GM20431 (cell line): ENCODE data around the gene RAB4A.

Experiments used
- in situ Hi-C: fragments of 300-500 bp; cut with MseI, MboI; formaldehyde crosslinking; loops from one replicate; pipeline ENCODE4 v1.15.0; 2020; ENCODE audit warnings: low sequenced_read_pairs; ENCODE audit not compliant: unreplicated experiment

Gene RAB4A

DNA sequence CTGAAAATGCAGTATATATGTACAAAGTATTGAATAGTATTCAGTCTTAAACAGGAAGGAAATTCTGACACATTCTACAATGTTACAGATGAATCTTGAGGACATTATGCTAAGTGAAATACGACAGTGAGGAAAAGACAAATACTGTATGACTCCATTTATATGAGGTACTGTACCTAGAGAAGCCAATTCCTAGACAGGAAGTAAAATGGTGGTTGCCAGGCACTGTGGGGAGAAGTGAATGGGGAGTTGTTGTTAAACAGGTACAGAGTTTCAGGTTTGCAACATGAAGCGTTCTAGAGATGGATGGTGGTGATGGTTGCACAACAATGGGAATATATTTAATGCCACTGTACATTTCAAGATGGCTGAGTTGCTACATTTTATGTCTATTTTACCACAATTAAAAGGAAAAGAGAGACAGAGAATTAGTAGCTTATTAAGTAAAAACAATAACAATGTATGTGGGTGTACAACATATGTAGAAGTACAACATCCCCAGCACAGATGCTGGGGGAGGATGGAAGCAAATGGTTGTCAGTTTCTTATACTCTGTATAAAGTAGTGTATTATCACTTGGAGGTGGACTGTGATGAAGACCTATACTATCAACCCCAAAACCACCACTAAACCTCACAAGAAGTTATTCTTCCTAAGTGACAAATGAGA lies 3.9 kb upstream of the RAB4A start:
- in situ Hi-C loops = loop anchor here (25.0 kb wide), 1 partner anchor 220 kb away; no protein-coding TSS in a partner anchor

GRCh38 chr1:229268505-229268904 lies 2.4 kb upstream of the RAB4A start:
- in situ Hi-C loops = loop anchor here (25.0 kb wide), 1 partner anchor 219 kb away; no protein-coding TSS in a partner anchor

- in situ Hi-C loops = loop anchor here (25.0 kb wide), 1 partner anchor 216 kb away; no protein-coding TSS in a partner anchor
These were observed 693 bp downstream of the RAB4A start for GRCh38 chr1:229271448-229272159.

DNA sequence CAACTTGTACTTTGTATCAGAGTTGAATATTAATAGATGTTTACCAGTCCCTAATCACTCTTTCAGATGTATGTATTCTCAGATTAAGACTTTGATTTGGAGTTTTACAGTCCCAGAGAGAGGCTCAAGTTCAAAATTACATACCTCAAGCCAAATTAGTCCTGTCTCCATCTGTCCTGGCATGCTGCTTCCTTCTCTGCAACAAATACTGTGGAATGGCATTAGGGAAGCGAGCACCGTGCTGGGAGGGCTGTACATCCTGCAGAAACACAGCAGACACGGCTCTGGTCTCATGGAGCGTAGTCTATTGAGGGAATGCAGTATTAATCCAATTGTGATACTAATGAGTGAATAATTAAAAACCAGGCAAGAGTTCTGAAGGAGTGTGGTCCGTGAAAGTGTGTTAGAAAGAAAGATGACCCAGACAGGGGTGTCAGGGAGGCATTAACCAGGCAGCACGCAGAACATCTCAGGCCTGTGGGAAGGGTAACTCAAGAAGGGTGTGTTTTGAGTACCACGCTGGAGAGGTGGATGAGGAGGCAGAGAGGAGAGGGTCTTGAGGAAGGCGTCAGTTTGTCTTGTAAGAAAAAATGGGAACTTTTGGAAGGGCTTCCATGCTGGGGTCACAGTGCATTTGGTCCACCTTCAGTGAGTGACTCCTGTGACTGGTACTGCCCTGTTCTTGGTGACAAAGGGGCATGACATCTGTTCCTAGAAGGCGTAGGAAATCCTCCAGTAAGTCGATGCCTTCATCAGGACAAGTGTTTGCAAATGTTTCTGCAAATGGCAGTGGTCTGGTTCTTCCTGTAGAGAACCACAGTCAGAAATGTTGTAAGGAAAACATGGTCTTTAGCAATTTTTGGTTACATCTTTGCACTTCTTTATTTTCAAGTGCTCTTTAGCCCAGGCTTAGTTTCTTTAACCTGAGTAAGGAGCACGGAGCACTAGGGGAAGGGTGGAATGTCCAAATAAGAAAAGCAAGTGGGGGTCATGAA lies 1.6 kb downstream of the RAB4A start:
- in situ Hi-C loops = loop anchor here (25.0 kb wide), 1 partner anchor 215 kb away; no protein-coding TSS in a partner anchor

DNA sequence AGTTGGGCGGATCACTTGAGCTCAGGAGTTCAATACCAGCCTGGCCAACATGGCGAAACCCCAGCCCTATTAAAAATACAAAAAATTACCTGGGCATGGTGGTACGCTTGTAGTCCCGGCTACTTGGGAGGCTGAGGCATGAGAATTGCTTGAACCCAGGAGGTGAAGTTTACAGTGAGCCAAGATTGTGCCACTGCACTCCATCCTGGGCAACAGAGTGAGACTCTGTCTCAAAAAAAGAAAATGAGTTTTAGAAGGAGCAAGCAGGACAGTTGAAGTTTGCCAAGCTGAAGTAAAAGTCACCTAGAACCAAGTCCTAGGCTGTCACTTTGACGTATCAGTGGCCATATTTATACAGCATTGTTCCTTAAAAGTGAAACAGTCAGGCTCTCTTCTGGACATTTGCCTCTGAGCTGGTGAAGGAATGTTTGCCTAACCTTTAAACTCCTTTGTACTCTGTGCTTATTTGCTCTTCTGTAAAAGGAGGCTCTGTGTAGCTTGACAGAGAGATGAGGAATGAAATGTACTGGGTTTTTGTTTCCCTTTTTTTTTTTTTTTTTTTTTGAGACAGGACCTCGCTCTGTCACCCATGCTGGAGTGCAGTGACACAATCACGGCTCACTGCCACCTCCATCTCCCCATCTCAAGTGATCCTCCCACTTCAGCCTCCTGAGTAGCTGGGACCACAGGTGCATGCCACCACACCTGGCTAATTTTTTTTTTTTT lies 2.8 kb downstream of the RAB4A start:
- in situ Hi-C loops = loop anchor here (25.0 kb wide), 1 partner anchor 214 kb away; no protein-coding TSS in a partner anchor

DNA sequence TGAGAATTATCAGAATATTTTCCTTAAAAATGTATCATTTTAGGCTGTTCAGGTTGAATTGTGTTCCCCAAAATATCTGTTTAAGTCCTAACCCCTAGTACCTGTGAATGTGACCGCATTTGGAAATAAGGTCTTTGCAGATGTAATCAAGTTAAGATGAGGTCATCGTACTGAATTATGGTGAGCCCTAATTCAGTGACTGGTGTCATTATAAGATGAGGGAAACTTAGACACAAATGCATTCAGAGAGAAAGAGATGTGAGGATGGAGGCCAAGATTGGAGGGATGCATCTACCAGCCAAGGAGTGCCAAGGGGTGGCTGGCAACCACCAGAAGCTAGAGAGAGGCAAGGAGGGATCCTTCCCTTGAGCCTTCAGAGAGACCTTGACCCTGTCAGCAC lies 4.1 kb downstream of the RAB4A start:
- in situ Hi-C loops = no loop called here

GRCh38 chr1:229278120-229278741 lies 7.3 kb downstream of the RAB4A start:
- in situ Hi-C loops = no loop called here

GRCh38 chr1:229279242-229279641 lies 8.3 kb downstream of the RAB4A start:
- in situ Hi-C loops = no loop called here

GRCh38 chr1:229280037-229280828 lies 9.3 kb downstream of the RAB4A start:
- in situ Hi-C loops = no loop called here

GRCh38 chr1:229280921-229281320 lies 10.0 kb downstream of the RAB4A start:
- in situ Hi-C loops = no loop called here

DNA sequence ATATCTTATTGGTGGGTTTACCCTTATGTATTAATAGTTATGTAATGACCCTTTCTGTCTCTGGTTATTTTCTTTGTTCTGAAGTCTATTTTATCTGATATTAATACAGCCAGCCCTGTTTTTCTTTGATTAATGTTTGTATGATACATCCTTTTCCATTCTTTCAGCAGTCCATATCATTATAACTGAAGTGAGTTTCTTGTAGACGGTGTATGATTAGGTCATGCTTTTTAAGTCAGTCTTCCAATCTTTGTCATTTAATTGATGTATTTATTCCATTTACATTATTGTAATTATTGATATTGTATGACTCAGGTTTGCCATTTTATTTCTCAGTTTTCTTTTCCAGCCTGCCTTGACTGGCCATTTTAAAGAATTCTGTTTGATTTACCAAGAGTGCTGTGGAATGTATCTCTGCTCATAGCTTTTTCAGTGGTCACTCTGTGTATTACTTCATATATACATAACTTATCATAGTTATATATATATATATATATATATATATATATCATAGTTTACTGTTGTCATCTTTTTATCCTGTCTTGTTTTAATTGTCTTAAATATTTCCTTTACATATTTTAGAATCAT lies 10.5 kb downstream of the RAB4A start:
- in situ Hi-C loops = no loop called here

DNA sequence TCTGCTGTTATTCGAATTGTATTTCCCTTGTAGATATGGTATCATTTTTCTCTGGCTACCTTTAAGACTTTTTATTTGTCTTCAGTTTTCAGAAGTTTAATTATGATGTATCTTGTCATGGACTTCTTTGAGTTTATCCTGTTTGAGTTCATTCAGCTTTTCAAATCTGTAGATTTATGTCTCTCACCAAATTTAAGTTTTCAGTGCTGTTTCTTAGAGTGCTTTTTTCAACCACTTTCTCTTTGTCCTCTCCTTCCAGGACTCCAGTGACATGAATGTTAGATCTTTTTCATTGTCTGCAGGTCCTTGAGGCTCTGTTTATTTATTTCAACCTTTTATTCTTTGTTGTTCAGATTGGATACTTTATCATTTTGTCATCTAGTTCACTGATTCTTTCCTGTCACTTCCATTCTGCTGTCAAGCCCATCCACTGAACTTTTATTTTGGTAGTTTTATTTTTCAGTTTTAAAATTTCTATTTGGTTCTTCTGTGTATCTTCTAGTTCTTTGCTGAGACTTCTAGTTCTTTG lies 11.4 kb downstream of the RAB4A start:
- in situ Hi-C loops = no loop called here

DNA sequence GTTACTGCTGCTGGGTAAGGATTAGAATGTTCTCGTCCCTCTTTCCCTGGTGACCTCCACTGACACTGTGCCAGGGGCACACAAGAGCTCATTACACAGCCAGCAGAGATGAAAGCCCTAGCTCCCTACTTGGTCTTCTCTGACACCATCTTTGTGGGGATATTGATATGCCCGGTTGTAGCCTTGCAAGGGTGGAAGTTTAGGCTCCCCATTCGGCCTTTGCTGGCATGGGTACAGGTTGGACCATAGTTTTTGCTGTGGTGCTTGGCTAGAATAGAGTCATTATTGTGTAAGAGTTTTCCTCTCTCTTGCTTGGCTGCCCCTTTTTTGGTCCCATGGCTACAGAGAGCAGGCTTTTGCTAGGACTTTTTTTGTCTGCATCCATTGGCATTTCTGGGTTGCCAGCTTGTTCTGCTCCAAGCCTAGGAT lies 12.3 kb downstream of the RAB4A start:
- in situ Hi-C loops = no loop called here

GRCh38 chr1:229284887-229285286 lies 14.0 kb downstream of the RAB4A start:
- in situ Hi-C loops = no loop called here

- in situ Hi-C loops = no loop called here
These were observed 14.5 kb downstream of the RAB4A start for GRCh38 chr1:229285440-229285839.

- in situ Hi-C loops = no loop called here
These were observed 15.3 kb downstream of the RAB4A start for GRCh38 chr1:229286099-229286766.

- in situ Hi-C loops = no loop called here
These were observed 16.4 kb downstream of the RAB4A start for GRCh38 chr1:229287267-229287666.
